ENCODE data around the gene AXIN1.
"Not testable (repeated sequence)": the region's sequence is repeated elsewhere in the genome, so short reads cannot be mapped to it uniquely, and the experiment has no call there.

The AXIN1 gene

GRCh38 chr16:336269-336668, 16.3 kb downstream of the AXIN1 start:
- no peak overlapping the region for H3K27ac ChIP-seq (ENCODE audit: low read depth, low read length)
- no peaks in the 10 kb centered on the region for H3K36me3 ChIP-seq (ENCODE audit: control insufficient read depth, insufficient read depth, low read length)
- no peak overlapping the region for H3K4me3 ChIP-seq (ENCODE audit: low read depth, low read length)
- H3K9ac ChIP-seq (ENCODE audit: low read depth, low read length) = no peak overlapping the region
- H3K27me3 ChIP-seq (ENCODE audit: control insufficient read depth, insufficient read depth, low read length) = no peaks in the 10 kb centered on the region
- H3K4me1 ChIP-seq (ENCODE audit: control insufficient read depth, insufficient read depth, low read length) = 0 out of 2 replicates have a peak, but pooled peaks cover 4% of the 10 kb centered on the region
- no peaks in the 10 kb centered on the region for H3K9me3 ChIP-seq (ENCODE audit: control insufficient read depth, insufficient read depth, low read length)

GRCh38 chr16:334861-335632, 17.5 kb downstream of the AXIN1 start:
- not testable (repeated sequence) for H3K9me3 ChIP-seq (ENCODE audit: control insufficient read depth, insufficient read depth, low read length); H3K4me3 ChIP-seq (ENCODE audit: low read depth, low read length); H3K9ac ChIP-seq (ENCODE audit: low read depth, low read length); H3K36me3 ChIP-seq (ENCODE audit: control insufficient read depth, insufficient read depth, low read length); H3K27ac ChIP-seq (ENCODE audit: low read depth, low read length); H3K4me1 ChIP-seq (ENCODE audit: control insufficient read depth, insufficient read depth, low read length); H3K27me3 ChIP-seq (ENCODE audit: control insufficient read depth, insufficient read depth, low read length)

GRCh38 chr16:334164-334832, 18.2 kb downstream of the AXIN1 start:
- not testable (repeated sequence) for H3K9ac ChIP-seq (ENCODE audit: low read depth, low read length); H3K4me1 ChIP-seq (ENCODE audit: control insufficient read depth, insufficient read depth, low read length); H3K4me3 ChIP-seq (ENCODE audit: low read depth, low read length); H3K27ac ChIP-seq (ENCODE audit: low read depth, low read length); H3K9me3 ChIP-seq (ENCODE audit: control insufficient read depth, insufficient read depth, low read length); H3K36me3 ChIP-seq (ENCODE audit: control insufficient read depth, insufficient read depth, low read length); H3K27me3 ChIP-seq (ENCODE audit: control insufficient read depth, insufficient read depth, low read length)

GRCh38 chr16:333406-334094, 19.0 kb downstream of the AXIN1 start:
- Histone ChIP-seq H3K4me3 (ENCODE audit: low read depth, low read length) (no peak overlapping the region), H3K4me1 (ENCODE audit: control insufficient read depth, insufficient read depth, low read length) (0 out of 2 replicates have a peak, but pooled peaks cover 4% of the 10 kb centered on the region), H3K9ac (ENCODE audit: low read depth, low read length) (no peak overlapping the region), H3K36me3 (ENCODE audit: control insufficient read depth, insufficient read depth, low read length) (no peaks in the 10 kb centered on the region), H3K27me3 (ENCODE audit: control insufficient read depth, insufficient read depth, low read length) (no peaks in the 10 kb centered on the region), H3K27ac (ENCODE audit: low read depth, low read length) (no peak overlapping the region), H3K9me3 (ENCODE audit: control insufficient read depth, insufficient read depth, low read length) (no peaks in the 10 kb centered on the region)

- not testable (repeated sequence) for H3K4me3 ChIP-seq (ENCODE audit: low read depth, low read length); H3K27me3 ChIP-seq (ENCODE audit: control insufficient read depth, insufficient read depth, low read length); H3K9me3 ChIP-seq (ENCODE audit: control insufficient read depth, insufficient read depth, low read length); H3K9ac ChIP-seq (ENCODE audit: low read depth, low read length); H3K27ac ChIP-seq (ENCODE audit: low read depth, low read length); H3K4me1 ChIP-seq (ENCODE audit: control insufficient read depth, insufficient read depth, low read length); H3K36me3 ChIP-seq (ENCODE audit: control insufficient read depth, insufficient read depth, low read length)
These were observed 21.2 kb downstream of the AXIN1 start for GRCh38 chr16:331181-331814.

- Histone ChIP-seq H3K27me3 (ENCODE audit: control insufficient read depth, insufficient read depth, low read length) (no peaks in the 10 kb centered on the region), H3K4me3 (ENCODE audit: low read depth, low read length) (no peak overlapping the region), H3K27ac (ENCODE audit: low read depth, low read length) (no peak overlapping the region), H3K36me3 (ENCODE audit: control insufficient read depth, insufficient read depth, low read length) (no peaks in the 10 kb centered on the region), H3K9ac (ENCODE audit: low read depth, low read length) (no peak overlapping the region), H3K9me3 (ENCODE audit: control insufficient read depth, insufficient read depth, low read length) (no peaks in the 10 kb centered on the region), H3K4me1 (ENCODE audit: control insufficient read depth, insufficient read depth, low read length) (0 out of 2 replicates have a peak, but pooled peaks cover 5% of the 10 kb centered on the region)
These were observed 21.8 kb downstream of the AXIN1 start for GRCh38 chr16:330741-331140.

- Histone ChIP-seq H3K27me3 (ENCODE audit: control insufficient read depth, insufficient read depth, low read length) (no peaks in the 10 kb centered on the region), H3K36me3 (ENCODE audit: control insufficient read depth, insufficient read depth, low read length) (no peaks in the 10 kb centered on the region), H3K9ac (ENCODE audit: low read depth, low read length) (no peak overlapping the region; the same call in 1 of the 2 replicates), H3K4me3 (ENCODE audit: low read depth, low read length) (no peak overlapping the region), H3K9me3 (ENCODE audit: control insufficient read depth, insufficient read depth, low read length) (no peaks in the 10 kb centered on the region), H3K4me1 (ENCODE audit: control insufficient read depth, insufficient read depth, low read length) (peaks cover 15% of the 10 kb centered on the region; the same call in 1 of the 2 replicates), H3K27ac (ENCODE audit: low read depth, low read length) (no peak overlapping the region)
These were observed 27.0 kb downstream of the AXIN1 start for GRCh38 chr16:325375-326145.

GRCh38 chr16:324451-325334, 27.8 kb downstream of the AXIN1 start:
- Histone ChIP-seq H3K27me3 (ENCODE audit: control insufficient read depth, insufficient read depth, low read length) (no peaks in the 10 kb centered on the region), H3K4me1 (ENCODE audit: control insufficient read depth, insufficient read depth, low read length) (peaks cover 15% of the 10 kb centered on the region; the same call in 1 of the 2 replicates), H3K9ac (ENCODE audit: low read depth, low read length) (0 out of 2 replicates have a peak overlapping the region, but pooled peaks have one; percentile 30), H3K36me3 (ENCODE audit: control insufficient read depth, insufficient read depth, low read length) (no peaks in the 10 kb centered on the region), H3K27ac (ENCODE audit: low read depth, low read length) (no peak overlapping the region), H3K9me3 (ENCODE audit: control insufficient read depth, insufficient read depth, low read length) (no peaks in the 10 kb centered on the region), H3K4me3 (ENCODE audit: low read depth, low read length) (no peak overlapping the region)

GRCh38 chr16:324201-324450, 28.4 kb downstream of the AXIN1 start:
- Histone ChIP-seq H3K9ac (ENCODE audit: low read depth, low read length) (no peak overlapping the region), H3K27me3 (ENCODE audit: control insufficient read depth, insufficient read depth, low read length) (no peaks in the 10 kb centered on the region), H3K36me3 (ENCODE audit: control insufficient read depth, insufficient read depth, low read length) (no peaks in the 10 kb centered on the region), H3K4me1 (ENCODE audit: control insufficient read depth, insufficient read depth, low read length) (peaks cover 18% of the 10 kb centered on the region; the same call in 1 of the 2 replicates), H3K27ac (ENCODE audit: low read depth, low read length) (no peak overlapping the region), H3K9me3 (ENCODE audit: control insufficient read depth, insufficient read depth, low read length) (no peaks in the 10 kb centered on the region), H3K4me3 (ENCODE audit: low read depth, low read length) (no peak overlapping the region)
